GM04504 (cell line): Measurements from ENCODE around the gene NUMA1.
A peak's percentile ranks its signal among the peaks of the same experiment; 100 is the strongest.

Experiments used
- DNase-seq: peaks from one replicate; pipeline ENCODE4 v3.0.0-alpha.2; 2012; ENCODE audit warnings: low read depth

NUMA1 gene

GRCh38 chr11:72100462-72100861 lies 20.1 kb upstream of the NUMA1 start:
- DNase-seq: no peak

GRCh38 chr11:72100009-72100408 lies 19.7 kb upstream of the NUMA1 start:
- no peak for DNase-seq

GRCh38 chr11:72098741-72099140 lies 18.4 kb upstream of the NUMA1 start:
- no peak for DNase-seq

GRCh38 chr11:72091292-72091691 lies 10.9 kb upstream of the NUMA1 start:
- DNase-seq: no peak

GRCh38 chr11:72088076-72088808 lies 7.9 kb upstream of the NUMA1 start:
- DNase-seq: no peak

- DNase-seq: no peak
Observed at GRCh38 chr11:72085621-72086351, 5.4 kb upstream of the NUMA1 start.

GRCh38 chr11:72084965-72085364 lies 4.6 kb upstream of the NUMA1 start:
- DNase-seq: no peak

GRCh38 chr11:72084076-72084475 lies 3.7 kb upstream of the NUMA1 start:
- DNase-seq: no peak

GRCh38 chr11:72083414-72083813 lies 3.1 kb upstream of the NUMA1 start:
- no peak for DNase-seq

- no peak for DNase-seq
Observed at GRCh38 chr11:72081821-72082453, 1.6 kb upstream of the NUMA1 start.

- DNase-seq: no peak
Observed at GRCh38 chr11:72081184-72081644, 872 bp upstream of the NUMA1 start.

GRCh38 chr11:72079819-72080325 lies 470 bp downstream of the NUMA1 start:
- no peak for DNase-seq

GRCh38 chr11:72078477-72078876 lies 1.9 kb downstream of the NUMA1 start:
- DNase-seq: no peak

- DNase-seq: no peak
Observed at GRCh38 chr11:72075756-72076155, 4.6 kb downstream of the NUMA1 start.

- DNase-seq: no peak
Observed at GRCh38 chr11:72075109-72075508, 5.2 kb downstream of the NUMA1 start.

- DNase-seq: peak; percentile 44
Observed at GRCh38 chr11:72072348-72072747, 8.0 kb downstream of the NUMA1 start.

- DNase-seq: no peak
Observed at GRCh38 chr11:72070491-72070890, 9.9 kb downstream of the NUMA1 start.

GRCh38 chr11:72069787-72070251 lies 10.5 kb downstream of the NUMA1 start:
- peak; percentile 75 for DNase-seq

- DNase-seq: no peak
Observed at GRCh38 chr11:72069200-72069599, 11.1 kb downstream of the NUMA1 start.

GRCh38 chr11:72067676-72068075 lies 12.7 kb downstream of the NUMA1 start:
- no peak for DNase-seq

- no peak for DNase-seq
Observed at GRCh38 chr11:72067266-72067665, 13.1 kb downstream of the NUMA1 start.

GRCh38 chr11:72066855-72067254 lies 13.5 kb downstream of the NUMA1 start:
- DNase-seq: no peak
